Ovary (tissue), 3 donors: ENCODE data around the gene CFAP61.

ENCODE experiments used
- CTCF ChIP-seq, 3 donors: fragments of 450-650 bp in 2 of 3; fragments of 200-600 bp in 1 of 3; IDR thresholded peaks; one replicate each; pipeline versions ENCODE4 v1.5.1 to v1.8.0; 2016 to 2022; ENCODE audit warnings: antibody characterized with exemption in 3 of 3, mild to moderate bottlenecking in 1 of 3
- POLR2A ChIP-seq: fragments of 450-650 bp; IDR thresholded peaks from one replicate; pipeline ENCODE4 v1.6.1; 2017; ENCODE audit warnings: antibody characterized with exemption, mild to moderate bottlenecking, moderate library complexity
- donor health status: DM: no; HTN: no; CAD: no.

DNA sequence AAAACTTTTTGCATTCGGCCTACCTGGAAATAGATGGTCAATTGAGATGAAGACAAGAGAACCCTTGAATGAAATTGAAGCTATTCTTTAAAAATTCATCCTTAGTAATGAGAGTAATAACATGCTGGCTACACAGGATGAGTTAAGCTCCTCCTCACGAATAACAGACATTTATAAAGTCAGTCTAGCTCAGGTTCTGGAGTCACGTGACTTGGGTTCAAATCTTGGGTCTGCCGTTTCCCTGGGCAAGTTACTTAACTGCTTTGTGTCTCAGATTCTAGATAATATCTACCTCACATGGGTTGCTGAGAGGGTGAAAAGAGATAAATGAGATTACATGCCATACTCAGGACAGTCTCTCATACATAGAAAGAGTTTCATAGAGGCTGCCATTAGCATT, 214.2 kb downstream of the CFAP61 start:
- TF ChIP-seq CTCF (IDR thresholded peaks at IDR 0.05) (no peak), POLR2A (no peak)
